Endodermal cell (in vitro differentiated cells): ENCODE data around the gene CCDC92. TPM values are rescaled to one million over a fixed set of nuclear protein-coding genes. Genes with fewer than 3 reads are reported as not detected.

Experiments used
- DNase-seq: peaks from one replicate; pipeline ENCODE4 v3.0.0-alpha.2; 2017
- H3K27ac ChIP-seq: 2 replicates; pipeline ENCODE4 v1.5.1; 2013; ENCODE audit warnings: mild to moderate bottlenecking, low read depth, low read length, moderate library complexity
- H3K27me3 ChIP-seq: 2 replicates; pipeline ENCODE4 v1.6.1; 2013; ENCODE audit warnings: mild to moderate bottlenecking, low read length, moderate library complexity; ENCODE audit not compliant: insufficient read depth, control insufficient read depth, poor library complexity, severe bottlenecking
- H3K36me3 ChIP-seq: 2 replicates; pipeline ENCODE4 v1.7.0; 2013; ENCODE audit warnings: mild to moderate bottlenecking, low read length, moderate library complexity; ENCODE audit not compliant: control insufficient read depth, insufficient read depth
- H3K4me1 ChIP-seq: one replicate; pipeline ENCODE4 v1.7.0; 2013; ENCODE audit warnings: low read length; ENCODE audit not compliant: control insufficient read depth, insufficient read depth
- H3K4me3 ChIP-seq: 2 replicates; pipeline ENCODE4 v1.5.1; 2013; ENCODE audit warnings: mild to moderate bottlenecking, low read length, moderate library complexity
- H3K9ac ChIP-seq: 2 replicates; pipeline ENCODE4 v1.6.1; 2013; ENCODE audit warnings: mild to moderate bottlenecking, low read length, moderate library complexity; ENCODE audit not compliant: poor library complexity, severe bottlenecking; ENCODE audit errors: extremely low read depth
- H3K9me3 ChIP-seq: 2 replicates; pipeline ENCODE4 v1.6.1; 2013; ENCODE audit warnings: mild to moderate bottlenecking, low read length, moderate library complexity; ENCODE audit not compliant: control insufficient read depth
- H3K27ac Mint-ChIP-seq: 2 replicates; pipeline ENCODE4 v1.8.0; 2020; ENCODE audit warnings: mixed read lengths
- H3K27me3 Mint-ChIP-seq: 2 replicates; pipeline ENCODE4 v1.8.0; 2021; ENCODE audit warnings: mild to moderate bottlenecking, mixed read lengths; ENCODE audit not compliant: insufficient read depth
- H3K36me3 Mint-ChIP-seq: 2 replicates; pipeline ENCODE4 v1.8.0; 2020; ENCODE audit warnings: low read depth, mixed read lengths
- H3K4me1 Mint-ChIP-seq: 2 replicates; pipeline ENCODE4 v1.8.0; 2020; ENCODE audit warnings: mixed read lengths
- H3K4me3 Mint-ChIP-seq: 2 replicates; pipeline ENCODE4 v1.8.0; 2020; ENCODE audit warnings: mild to moderate bottlenecking, moderate library complexity, mixed read lengths
- H3K9me3 Mint-ChIP-seq: 2 replicates; pipeline ENCODE4 v1.8.0; 2020; ENCODE audit warnings: mild to moderate bottlenecking, mixed read lengths
- WGBS, 2 experiments: methylation state at CpG; one replicate each; pipeline versions ENCODE4 v1.1.5 to v1.1.7; 2013; ENCODE audit warnings: missing lambda C conversion rate in 2 of 2, mixed read lengths in 1 of 2; ENCODE audit not compliant: insufficient coverage in 1 of 2, insufficient read length in 1 of 2; 5-methylcytosine and 5-hydroxymethylcytosine counted together
- total RNA-seq, 2 donors: library from RNA; stranded (reverse); fragmentation: NEBNext Ultra II Directional in 1 of 2; extraction: Animal tissue kit (Norgen Biotek cat#: 25700) in 1 of 2; gene quantifications; 2 replicates in 1 of 2; 3 replicates in 1 of 2; pipeline ENCODE4 v1.2.1, GENCODE V29; 2021
- TF ChIP-seq, protein P1 (sequence below): fragments of 200-600 bp; sonication (generic); conservative IDR thresholded peaks from 2 replicates; pipeline ENCODE4 v1.5.0; 2021; ENCODE audit warnings: antibody characterized with exemption, mild to moderate bottlenecking

CCDC92 gene
- total RNA-seq, 2 donors from 2014 or later: 37.9 to 45.1 TPM

GRCh38 chr12:123992118-123992825 is 19.6 kb upstream of the CCDC92 start:
- Histone ChIP-seq H3K4me1 (peaks cover 12% of the 10 kb centered on the region), H3K4me3 (no peak overlapping the region), H3K36me3 (peaks cover 69% of the 10 kb centered on the region), H3K27me3 (no peaks in the 10 kb centered on the region), H3K9me3 (no peaks in the 10 kb centered on the region), H3K27ac (no peak overlapping the region), H3K9ac (no peak overlapping the region)
- Mint-ChIP-seq H3K27ac (no peak overlapping the region), H3K27me3 (no peaks in the 10 kb centered on the region), H3K36me3 (peaks cover 56% of the 10 kb centered on the region), H3K4me1 (peaks cover 48% of the 10 kb centered on the region), H3K9me3 (no peaks in the 10 kb centered on the region), H3K4me3 (no peak overlapping the region)
- 96 to 100% methylated on average over 6 to 8 of the region's 8 CpGs for WGBS, 2 experiments
- no peak for DNase-seq
- TF ChIP-seq, protein P1, sequence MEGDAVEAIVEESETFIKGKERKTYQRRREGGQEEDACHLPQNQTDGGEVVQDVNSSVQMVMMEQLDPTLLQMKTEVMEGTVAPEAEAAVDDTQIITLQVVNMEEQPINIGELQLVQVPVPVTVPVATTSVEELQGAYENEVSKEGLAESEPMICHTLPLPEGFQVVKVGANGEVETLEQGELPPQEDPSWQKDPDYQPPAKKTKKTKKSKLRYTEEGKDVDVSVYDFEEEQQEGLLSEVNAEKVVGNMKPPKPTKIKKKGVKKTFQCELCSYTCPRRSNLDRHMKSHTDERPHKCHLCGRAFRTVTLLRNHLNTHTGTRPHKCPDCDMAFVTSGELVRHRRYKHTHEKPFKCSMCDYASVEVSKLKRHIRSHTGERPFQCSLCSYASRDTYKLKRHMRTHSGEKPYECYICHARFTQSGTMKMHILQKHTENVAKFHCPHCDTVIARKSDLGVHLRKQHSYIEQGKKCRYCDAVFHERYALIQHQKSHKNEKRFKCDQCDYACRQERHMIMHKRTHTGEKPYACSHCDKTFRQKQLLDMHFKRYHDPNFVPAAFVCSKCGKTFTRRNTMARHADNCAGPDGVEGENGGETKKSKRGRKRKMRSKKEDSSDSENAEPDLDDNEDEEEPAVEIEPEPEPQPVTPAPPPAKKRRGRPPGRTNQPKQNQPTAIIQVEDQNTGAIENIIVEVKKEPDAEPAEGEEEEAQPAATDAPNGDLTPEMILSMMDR: no peak

GRCh38 chr12:123991372-123991951 is 18.8 kb upstream of the CCDC92 start:
- WGBS, 2 experiments: 97% methylated on average over 2 of the region's 2 CpGs; no CpG with 5 or more reads in 1 of the 2 experiments
- Mint-ChIP-seq H3K9me3 (no peaks in the 10 kb centered on the region), H3K27ac (no peak overlapping the region), H3K4me1 (peaks cover 48% of the 10 kb centered on the region), H3K4me3 (no peak overlapping the region), H3K27me3 (no peaks in the 10 kb centered on the region), H3K36me3 (peaks cover 56% of the 10 kb centered on the region)
- peaks cover 16% of the 10 kb centered on the region for H3K4me1 ChIP-seq
- no peak for DNase-seq
- H3K4me3 ChIP-seq: no peak overlapping the region
- H3K9me3 ChIP-seq: no peaks in the 10 kb centered on the region
- no peak overlapping the region for H3K9ac ChIP-seq
- H3K27ac ChIP-seq: no peak overlapping the region
- TF ChIP-seq, protein P1: no peak
- peaks cover 69% of the 10 kb centered on the region for H3K36me3 ChIP-seq
- no peaks in the 10 kb centered on the region for H3K27me3 ChIP-seq

GRCh38 chr12:123990511-123990910 is 17.9 kb upstream of the CCDC92 start:
- TF ChIP-seq, protein P1: no peak
- WGBS, 2 experiments: 80 to 95% methylated on average over 2 to 4 of the region's 4 CpGs
- Histone ChIP-seq H3K9me3 (no peaks in the 10 kb centered on the region), H3K36me3 (peaks cover 75% of the 10 kb centered on the region), H3K9ac (no peak overlapping the region), H3K27ac (no peak overlapping the region), H3K4me1 (peaks cover 17% of the 10 kb centered on the region), H3K27me3 (no peaks in the 10 kb centered on the region), H3K4me3 (no peak overlapping the region)
- Mint-ChIP-seq H3K4me3 (no peak overlapping the region), H3K4me1 (peaks cover 40% of the 10 kb centered on the region), H3K9me3 (no peaks in the 10 kb centered on the region), H3K27ac (no peak overlapping the region), H3K36me3 (peaks cover 59% of the 10 kb centered on the region), H3K27me3 (no peaks in the 10 kb centered on the region)
- DNase-seq: no peak
